SU-DHL-6 (cell line): ENCODE measurements around the gene EPHB1.

Experiments used
- H2AFZ ChIP-seq: fragments of 200-600 bp; sonication (generic); 2 replicates; pipeline ENCODE4 v1.6.1; 2014; ENCODE audit warnings: low read depth, mild to moderate bottlenecking, moderate library complexity, mixed read lengths, antibody characterized with exemption, low read length; ENCODE audit not compliant: severe bottlenecking
- H3F3A ChIP-seq: fragments of 200-600 bp; shearing (Covaris generic); 2 replicates; pipeline ENCODE4 v1.6.0; 2016; ENCODE audit warnings: antibody characterized with exemption, mild to moderate bottlenecking; ENCODE audit not compliant: insufficient read depth
- H3K27ac ChIP-seq: fragments of 200-600 bp; sonication (generic); 2 replicates; pipeline ENCODE4 v1.5.1; 2016; ENCODE audit warnings: low read depth, mild to moderate bottlenecking, low read length, moderate library complexity, mixed read lengths
- H3K27me3 ChIP-seq: fragments of 200-600 bp; sonication (generic), shearing (Covaris generic); 2 replicates; pipeline ENCODE4 v1.6.0; 2014; ENCODE audit warnings: mild to moderate bottlenecking, low read length
- H3K36me3 ChIP-seq: fragments of 200-600 bp; sonication (generic); 2 replicates; pipeline ENCODE4 v1.6.1; 2014; ENCODE audit warnings: mild to moderate bottlenecking, low read length, mixed read lengths
- H3K4me2 ChIP-seq: fragments of 300-600, 200-600 bp; shearing (Covaris generic), sonication (generic); 2 replicates; pipeline ENCODE4 v1.6.0; 2014; ENCODE audit warnings: low read length, low read depth, mild to moderate bottlenecking; ENCODE audit not compliant: poor library complexity, severe bottlenecking
- H3K4me3 ChIP-seq: fragments of 200-600 bp; sonication (generic); 2 replicates; pipeline ENCODE4 v1.5.1; 2014; ENCODE audit warnings: antibody characterized with exemption, low read length, mild to moderate bottlenecking, mixed read lengths; ENCODE audit not compliant: insufficient read depth, poor library complexity, severe bottlenecking
- H3K79me2 ChIP-seq: fragments of 200-600 bp; sonication (generic); 2 replicates; pipeline ENCODE4 v1.6.1; 2014; ENCODE audit warnings: mild to moderate bottlenecking, low read length, moderate library complexity; ENCODE audit not compliant: insufficient read depth
- H3K9ac ChIP-seq: fragments of 200-600 bp; sonication (generic); 2 replicates; pipeline ENCODE4 v1.7.0; 2014; ENCODE audit warnings: mild to moderate bottlenecking, low read length
- H3K9me2 ChIP-seq: fragments of 200-600 bp; sonication (generic); replicated peaks from 2 replicates; pipeline ENCODE4 v1.6.1; 2014; ENCODE audit warnings: low read length; ENCODE audit not compliant: insufficient read depth
- H3K9me3 ChIP-seq: fragments of 200-600 bp; sonication (generic); 2 replicates; pipeline ENCODE4 v1.6.1; 2014; ENCODE audit warnings: low read length, mixed read lengths; ENCODE audit not compliant: insufficient read depth
- H4K20me1 ChIP-seq: fragments of 200-600 bp; sonication (generic); 2 replicates; pipeline ENCODE4 v1.6.1; 2014; ENCODE audit warnings: low read depth, mild to moderate bottlenecking, antibody characterized with exemption, low read length, moderate library complexity, mixed read lengths
- EZH2phosphoT487 ChIP-seq: fragments of 200-600 bp; sonication (generic), shearing (Covaris generic); conservative IDR thresholded peaks from 2 replicates; pipeline ENCODE4 v1.6.1; 2018; ENCODE audit warnings: mild to moderate bottlenecking, antibody characterized with exemption, low read length, moderate library complexity, mixed read lengths
- TF ChIP-seq, protein P1 (sequence below): fragments of 200-600 bp; sonication (generic); IDR thresholded peaks from one replicate; pipeline ENCODE4 v1.5.1; 2017; ENCODE audit warnings: antibody characterized with exemption, mild to moderate bottlenecking, low read length, moderate library complexity; ENCODE audit not compliant: insufficient read depth, poor library complexity, severe bottlenecking

Gene EPHB1

DNA sequence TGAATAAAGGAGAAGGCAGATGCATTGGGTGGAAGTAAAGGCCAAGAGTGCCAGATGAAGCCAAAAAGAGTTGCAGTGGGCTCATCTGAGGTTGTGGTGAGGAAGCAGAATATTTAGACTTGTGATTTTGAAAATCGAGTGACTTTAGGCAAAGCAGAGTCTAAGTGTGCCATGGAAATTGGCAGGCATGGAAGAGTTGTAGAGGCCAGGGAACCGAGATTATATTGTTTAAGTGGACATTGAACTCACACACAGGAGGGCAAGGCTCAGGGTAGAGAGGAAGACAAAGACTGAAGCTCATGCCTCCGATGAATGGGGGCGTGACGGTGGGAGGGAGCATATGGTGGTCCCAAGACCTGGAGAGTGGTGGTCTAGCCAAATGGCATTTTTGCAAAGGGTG, 347.5 kb downstream of the EPHB1 start:
- no peaks in the 10 kb centered on the region for H4K20me1 ChIP-seq
- no peaks in the 10 kb centered on the region for H3K9me3 ChIP-seq
- H3K4me2 ChIP-seq: no peak overlapping the region
- no peaks in the 10 kb centered on the region for H3K27me3 ChIP-seq
- H3K27ac ChIP-seq: no peak overlapping the region
- no peaks in the 10 kb centered on the region for H3K9me2 ChIP-seq
- TF ChIP-seq, protein P1, sequence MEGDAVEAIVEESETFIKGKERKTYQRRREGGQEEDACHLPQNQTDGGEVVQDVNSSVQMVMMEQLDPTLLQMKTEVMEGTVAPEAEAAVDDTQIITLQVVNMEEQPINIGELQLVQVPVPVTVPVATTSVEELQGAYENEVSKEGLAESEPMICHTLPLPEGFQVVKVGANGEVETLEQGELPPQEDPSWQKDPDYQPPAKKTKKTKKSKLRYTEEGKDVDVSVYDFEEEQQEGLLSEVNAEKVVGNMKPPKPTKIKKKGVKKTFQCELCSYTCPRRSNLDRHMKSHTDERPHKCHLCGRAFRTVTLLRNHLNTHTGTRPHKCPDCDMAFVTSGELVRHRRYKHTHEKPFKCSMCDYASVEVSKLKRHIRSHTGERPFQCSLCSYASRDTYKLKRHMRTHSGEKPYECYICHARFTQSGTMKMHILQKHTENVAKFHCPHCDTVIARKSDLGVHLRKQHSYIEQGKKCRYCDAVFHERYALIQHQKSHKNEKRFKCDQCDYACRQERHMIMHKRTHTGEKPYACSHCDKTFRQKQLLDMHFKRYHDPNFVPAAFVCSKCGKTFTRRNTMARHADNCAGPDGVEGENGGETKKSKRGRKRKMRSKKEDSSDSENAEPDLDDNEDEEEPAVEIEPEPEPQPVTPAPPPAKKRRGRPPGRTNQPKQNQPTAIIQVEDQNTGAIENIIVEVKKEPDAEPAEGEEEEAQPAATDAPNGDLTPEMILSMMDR: no peak
- no peak for TF ChIP-seq EZH2phosphoT487
- no peak overlapping the region for H3K4me3 ChIP-seq
- H3K9ac ChIP-seq: no peak overlapping the region
- H2AFZ ChIP-seq: no peak overlapping the region
- no peaks in the 10 kb centered on the region for H3K36me3 ChIP-seq
- no peaks in the 10 kb centered on the region for H3F3A ChIP-seq
- no peaks in the 10 kb centered on the region for H3K79me2 ChIP-seq

DNA sequence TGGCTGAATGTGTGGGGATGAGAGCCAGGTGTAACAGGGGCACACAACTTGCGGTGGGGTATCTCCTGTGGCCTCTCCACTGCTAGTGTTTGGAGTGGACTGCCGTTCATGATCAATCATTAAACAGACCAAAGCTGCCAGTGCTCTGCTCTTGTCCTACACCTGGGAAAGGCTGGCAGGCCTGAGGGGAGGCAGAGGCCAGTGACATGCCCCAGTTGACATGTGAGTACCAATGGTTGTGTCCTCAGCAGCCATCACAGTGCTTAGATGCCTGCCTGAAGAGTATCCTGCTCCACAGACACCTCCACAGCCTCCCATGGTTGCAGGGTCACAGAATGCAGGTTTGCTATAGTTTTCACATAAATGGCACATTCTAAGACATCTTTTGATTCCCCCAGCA, 348.4 kb downstream of the EPHB1 start:
- Histone ChIP-seq H3K36me3 (no peaks in the 10 kb centered on the region), H2AFZ (no peak overlapping the region)

DNA sequence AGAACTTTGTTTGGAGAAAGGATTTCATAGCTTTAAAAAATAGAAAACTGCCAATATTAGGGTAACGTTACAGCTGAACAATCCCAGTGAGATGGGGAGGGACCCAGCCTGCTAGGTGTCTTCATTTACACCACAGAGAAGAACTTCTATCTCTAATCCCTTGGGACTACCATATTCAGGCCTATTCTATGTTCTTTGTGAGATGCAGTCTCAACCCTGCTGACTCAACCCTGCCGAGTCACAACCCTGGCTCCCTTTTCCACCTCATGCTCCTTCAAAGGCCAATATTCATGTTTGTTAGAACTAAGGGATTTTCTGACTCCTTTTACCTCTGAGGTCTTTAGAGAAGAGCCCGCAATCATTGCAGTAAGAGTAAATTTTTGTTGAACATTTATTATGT, 350.5 kb downstream of the EPHB1 start:
- Histone ChIP-seq H3K9me3 (no peaks in the 10 kb centered on the region), H3F3A (no peaks in the 10 kb centered on the region), H4K20me1 (no peaks in the 10 kb centered on the region), H3K79me2 (no peaks in the 10 kb centered on the region), H3K27ac (no peak overlapping the region), H3K36me3 (no peaks in the 10 kb centered on the region), H3K9me2 (no peaks in the 10 kb centered on the region), H3K9ac (no peak overlapping the region), H2AFZ (no peak overlapping the region), H3K4me3 (no peak overlapping the region), H3K27me3 (no peaks in the 10 kb centered on the region), H3K4me2 (no peak overlapping the region)
- TF ChIP-seq EZH2phosphoT487: no peak
- TF ChIP-seq, protein P1: no peak

More for the DNA sequence above, 348.4 kb downstream of the EPHB1 start:
- H3K9ac ChIP-seq: no peak overlapping the region
- no peak overlapping the region for H3K4me3 ChIP-seq
- no peaks in the 10 kb centered on the region for H3K79me2 ChIP-seq
- no peak overlapping the region for H3K4me2 ChIP-seq
- no peaks in the 10 kb centered on the region for H3K9me3 ChIP-seq
- TF ChIP-seq, protein P1: no peak
- no peak for TF ChIP-seq EZH2phosphoT487
- H3K27me3 ChIP-seq: no peaks in the 10 kb centered on the region
- no peaks in the 10 kb centered on the region for H4K20me1 ChIP-seq
- H3K9me2 ChIP-seq: no peaks in the 10 kb centered on the region
- H3F3A ChIP-seq: no peaks in the 10 kb centered on the region
- no peak overlapping the region for H3K27ac ChIP-seq

DNA sequence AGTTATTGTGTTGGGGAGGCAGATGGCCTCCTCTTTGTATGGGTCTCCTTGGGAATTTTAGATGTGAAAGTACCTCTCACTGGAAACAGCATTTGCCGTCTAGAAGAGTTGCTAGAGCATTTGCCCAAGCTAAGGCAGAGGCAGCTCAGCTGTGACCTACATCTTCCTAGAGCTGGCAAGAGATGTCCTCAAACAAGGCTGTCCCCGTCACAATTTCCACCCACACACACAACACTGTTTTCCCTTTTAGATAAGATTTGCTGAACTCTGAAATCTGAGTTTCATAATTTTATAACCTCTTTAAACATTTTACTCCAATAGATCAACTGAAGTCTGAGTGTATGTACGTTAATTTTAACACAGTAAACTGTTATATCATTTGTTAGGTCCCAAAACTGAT, 352.6 kb downstream of the EPHB1 start:
- Histone ChIP-seq H3K36me3 (no peaks in the 10 kb centered on the region), H3K27me3 (no peaks in the 10 kb centered on the region), H3K4me2 (no peak overlapping the region), H4K20me1 (no peaks in the 10 kb centered on the region), H3K4me3 (no peak overlapping the region), H3K9ac (no peak overlapping the region), H3K9me3 (no peaks in the 10 kb centered on the region), H3K9me2 (no peaks in the 10 kb centered on the region), H3K27ac (no peak overlapping the region), H3F3A (no peaks in the 10 kb centered on the region), H3K79me2 (no peaks in the 10 kb centered on the region), H2AFZ (no peak overlapping the region)
- TF ChIP-seq, protein P1: no peak
- TF ChIP-seq EZH2phosphoT487: no peak
